ENCODE measurements around the gene ACP5. TPM values are rescaled to one million over a fixed set of nuclear protein-coding genes. Genes with fewer than 3 reads are reported as not detected.

ACP5 gene
- total and polyA plus RNA-seq, 2 of the 4 experiments (the other 2 are of a cell fraction) = 0.54 to 1.2 TPM

DNA sequence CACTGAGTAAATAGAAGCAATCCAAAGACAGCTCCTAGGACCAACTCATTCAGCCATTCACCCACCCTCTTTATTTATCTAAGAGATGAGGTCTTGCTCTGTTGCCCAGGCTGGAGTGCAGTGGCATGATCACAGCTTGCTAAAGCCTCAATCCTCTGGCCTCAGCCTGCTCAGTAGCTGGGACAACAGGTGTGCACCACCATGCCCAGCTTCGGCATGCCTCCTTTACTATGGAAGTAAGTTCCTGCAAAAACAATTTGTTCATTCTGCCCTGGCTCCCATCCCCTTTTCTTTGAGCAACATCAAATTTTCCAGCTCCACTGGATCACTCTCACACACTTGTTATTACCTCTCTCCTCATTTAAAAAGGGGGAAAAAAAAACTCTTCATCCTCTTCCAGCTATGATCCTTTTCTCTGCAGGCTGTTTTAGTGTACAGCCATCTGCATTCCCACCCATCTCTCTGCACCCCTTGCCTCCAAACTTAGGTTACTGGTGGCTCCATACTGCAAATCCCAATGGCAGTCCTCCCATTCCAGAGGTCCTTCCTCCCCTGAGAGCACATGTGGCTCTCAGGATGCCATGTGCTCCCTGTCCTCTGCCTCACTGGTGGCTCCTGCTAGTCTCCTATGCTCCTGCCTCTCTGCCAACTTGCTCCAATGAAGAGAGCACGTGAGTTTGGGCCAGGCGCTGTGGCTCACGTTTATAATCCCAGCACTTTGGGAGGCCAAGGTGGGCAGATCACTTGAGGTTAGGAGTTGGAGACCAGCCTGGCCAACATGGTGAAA lies 20.6 kb downstream of the ACP5 start:
- ATAC-seq (ENCODE audit: low read depth) (no peak), DNase-seq (no peak)
- Histone ChIP-seq H3K4ac (ENCODE audit: low read depth, low read length) (no peak overlapping the region), H2AK5ac (ENCODE audit: low read depth, low read length) (no peak overlapping the region), H3K18ac (ENCODE audit: low read depth, low read length) (no peak overlapping the region), H3K79me1 (ENCODE audit: low read depth in 1 of 2, low read length in 2 of 2) (peaks cover 11 to 59% of the 10 kb centered on the region in 2 experiments), H3K36me3 (ENCODE audit: control insufficient read depth, insufficient read depth, low read length) (peaks cover 32% of the 10 kb centered on the region), H3K14ac (replicated peaks; ENCODE audit: low read depth, low read length) (no peak overlapping the region), H4K20me1 (ENCODE audit: insufficient read depth, low read length) (peaks cover 44% of the 10 kb centered on the region), H2AK9ac (replicated peaks; ENCODE audit: low read depth, low read length, poor library complexity) (no peak overlapping the region), H2BK20ac (ENCODE audit: low read depth, low read length) (no peak overlapping the region), H3K27me3 (ENCODE audit: control insufficient read depth, insufficient read depth, low read length) (no peaks in the 10 kb centered on the region), H3K56ac (ENCODE audit: extremely low read depth, insufficient read depth, low read length) (no peak overlapping the region), H4K91ac (ENCODE audit: insufficient read depth, low read depth, low read length) (no peak overlapping the region), H2AFZ (replicated peaks; ENCODE audit: low read length, poor library complexity) (no peak overlapping the region), H3K9ac (ENCODE audit: low read depth, low read length) (no peak overlapping the region), H2BK120ac (ENCODE audit: low read depth, low read length) (no peak overlapping the region), H3K9me1 (ENCODE audit: insufficient read depth, low read length) (peaks cover 8% of the 10 kb centered on the region; the same call in 1 of the 2 replicates), H3K4me3 (ENCODE audit: insufficient read depth, low read depth, low read length) (no peak overlapping the region), H2BK15ac (ENCODE audit: low read depth, low read length) (no peak overlapping the region), H4K5ac (ENCODE audit: low read depth, low read length) (no peak overlapping the region), H3K23ac (ENCODE audit: low read depth, low read length) (no peak overlapping the region), H3K27ac (ENCODE audit: insufficient read depth, low read length) (no peak overlapping the region), H4K8ac (ENCODE audit: low read depth in 2 of 2, low read length in 2 of 2) (no peak overlapping the region), H3K4me1 (ENCODE audit: control insufficient read depth, insufficient read depth, low read length) (no peaks in the 10 kb centered on the region), H3K9me3 (ENCODE audit: control insufficient read depth, insufficient read depth, low read length) (no peaks in the 10 kb centered on the region), H2BK5ac (ENCODE audit: low read depth, low read length, poor library complexity, severe bottlenecking) (no peak overlapping the region), H3K4me2 (ENCODE audit: low read depth, low read length) (no peak overlapping the region)
- ChIA-PET CTCF (interaction anchor here (0.6 kb wide), 1 partner anchor 23 kb away, joined by 3 read pairs; no protein-coding TSS in a partner anchor), POLR2A (ENCODE audit: unreplicated experiment) (no interaction called here)
- in situ Hi-C loops (cut with MboI; ENCODE audit: low sequenced_read_pairs) (no loop called here), dilution Hi-C loops (cut with HindIII; ENCODE audit: low sequenced_read_pairs, unreplicated experiment) (no loop called here), intact Hi-C loops (cut with micrococcal nuclease) (no loop called here)
- TF ChIP-seq CHD1 (IDR thresholded peaks at IDR 0.05; ENCODE audit: low read depth, low read length) (no peak), BHLHE40 (IDR thresholded peaks at IDR 0.05; ENCODE audit: low read depth, low read length) (no peak), RCOR1 (IDR thresholded peaks at IDR 0.05; ENCODE audit: insufficient replicate concordance, low read length) (no peak), MAZ (IDR thresholded peaks at IDR 0.05; ENCODE audit: borderline replicate concordance, low read depth, low read length) (no peak), RFX5 (IDR thresholded peaks at IDR 0.05; ENCODE audit: low read depth, low read length) (no peak), CEBPB (IDR thresholded peaks at IDR 0.05; ENCODE audit: low read depth, low read length) (no peak), CTCF (conservative IDR thresholded peaks at IDR 0.05; ENCODE audit: low read depth, low read length) (no peak)
- BruUV-seq (replicated peaks) = no TSS peak
- WGBS, 2 experiments (ENCODE audit: extremely low coverage in 2 of 2, insufficient read length in 1 of 2) = 100% methylated on average over 1 of the region's 4 CpGs; no CpG with 5 or more reads in 1 of the 2 experiments

Measured in IMR-90 (cell line).